HG03108 (cell line): ENCODE results near the gene PRKAG2.

Experiments
- ATAC-seq: cut with Tn5 transposase; IDR thresholded peaks from one replicate; pipeline ENCODE4 v1.9.1; 2021; ENCODE audit warnings: moderate library complexity; ENCODE audit not compliant: unreplicated experiment

The PRKAG2 gene

DNA sequence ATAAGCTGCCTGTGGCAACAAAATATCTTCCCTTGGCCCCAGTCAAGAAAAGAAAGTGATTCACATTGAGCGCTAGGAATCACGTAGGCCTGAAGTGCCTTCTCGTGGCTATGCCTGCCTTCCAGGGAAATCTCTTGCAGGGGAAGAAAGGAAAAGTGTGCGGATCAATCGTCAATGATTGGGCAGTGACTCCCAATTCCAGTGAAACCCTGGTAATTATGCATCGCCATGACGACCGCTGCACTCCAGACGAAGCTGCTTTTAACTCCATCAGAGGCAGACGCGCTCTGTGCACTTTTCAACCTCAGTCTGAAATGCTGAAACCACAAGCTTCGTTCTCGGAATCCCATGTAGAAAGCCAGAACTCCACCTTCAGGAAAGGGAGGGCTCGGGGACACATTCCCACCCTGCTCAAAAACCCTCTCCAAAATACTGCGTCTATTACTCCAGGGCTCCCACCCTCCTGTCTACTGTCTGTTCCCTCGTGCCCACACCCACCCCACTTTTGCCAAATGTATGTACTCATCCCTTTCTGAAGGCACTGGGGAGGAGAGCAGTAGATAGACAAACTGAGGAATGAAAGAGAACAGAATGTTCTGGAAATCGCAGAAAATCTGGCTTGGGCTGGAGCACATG, 24.2 kb upstream of the PRKAG2 start:
- ATAC-seq: no peak

DNA sequence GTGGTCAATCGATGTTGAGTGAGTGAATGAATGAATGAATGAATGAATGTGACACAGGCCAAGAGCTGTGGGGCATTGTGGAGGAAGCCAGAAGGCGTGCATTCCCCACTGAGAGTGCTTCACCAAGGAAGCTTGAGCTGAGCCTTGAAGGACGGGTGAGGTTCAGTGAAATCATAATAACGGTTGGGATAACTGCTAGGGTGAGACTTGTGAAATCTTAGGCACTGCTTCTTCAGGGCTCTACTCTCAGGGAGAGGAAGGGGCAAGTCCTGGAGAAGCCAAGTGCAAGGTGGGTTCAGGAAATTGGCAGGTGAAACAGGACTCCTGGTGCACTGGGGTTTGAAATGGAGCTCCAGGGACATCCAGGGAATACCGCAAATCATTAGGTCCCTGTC, 23.7 kb upstream of the PRKAG2 start:
- ATAC-seq: no peak

DNA sequence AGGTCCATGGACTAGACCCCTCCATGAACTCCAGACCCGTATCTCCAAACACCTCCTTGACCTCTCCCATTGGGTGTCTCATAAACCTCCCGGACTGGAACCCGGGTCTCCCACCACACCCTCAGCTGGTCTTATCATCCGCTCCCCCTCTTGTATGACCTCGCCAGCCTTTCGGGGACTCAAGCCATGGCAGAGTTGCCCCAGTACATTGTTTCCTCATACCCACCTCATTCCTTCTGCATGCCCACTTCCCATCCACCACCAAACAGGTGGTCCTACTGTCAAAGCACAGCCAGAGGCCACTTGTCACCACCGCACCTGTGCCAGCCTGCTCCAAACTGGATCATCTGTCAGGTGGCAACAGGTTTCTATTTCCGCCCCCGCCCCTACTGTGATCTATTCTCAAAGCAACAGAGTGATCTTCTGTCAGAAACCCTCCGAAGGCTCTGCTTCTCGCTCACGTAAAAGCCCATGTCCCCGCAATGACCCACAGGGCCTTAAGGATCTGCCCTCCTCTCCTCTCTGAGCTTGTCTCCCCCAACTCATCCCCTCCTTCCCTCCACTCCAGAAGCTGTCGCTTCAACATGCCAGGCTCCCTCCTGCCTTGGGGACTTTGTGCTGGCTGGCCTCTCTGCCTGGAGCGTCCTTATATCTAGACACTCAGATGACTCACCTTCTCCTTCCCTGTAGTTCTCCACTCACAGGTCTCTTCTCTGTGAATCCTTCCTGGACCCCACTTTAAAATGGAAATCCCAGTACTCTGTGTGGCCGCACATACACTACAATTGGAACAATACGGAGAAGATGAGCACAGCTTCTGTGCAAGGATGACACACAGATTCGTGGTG, 22.8 kb upstream of the PRKAG2 start:
- no peak for ATAC-seq

DNA sequence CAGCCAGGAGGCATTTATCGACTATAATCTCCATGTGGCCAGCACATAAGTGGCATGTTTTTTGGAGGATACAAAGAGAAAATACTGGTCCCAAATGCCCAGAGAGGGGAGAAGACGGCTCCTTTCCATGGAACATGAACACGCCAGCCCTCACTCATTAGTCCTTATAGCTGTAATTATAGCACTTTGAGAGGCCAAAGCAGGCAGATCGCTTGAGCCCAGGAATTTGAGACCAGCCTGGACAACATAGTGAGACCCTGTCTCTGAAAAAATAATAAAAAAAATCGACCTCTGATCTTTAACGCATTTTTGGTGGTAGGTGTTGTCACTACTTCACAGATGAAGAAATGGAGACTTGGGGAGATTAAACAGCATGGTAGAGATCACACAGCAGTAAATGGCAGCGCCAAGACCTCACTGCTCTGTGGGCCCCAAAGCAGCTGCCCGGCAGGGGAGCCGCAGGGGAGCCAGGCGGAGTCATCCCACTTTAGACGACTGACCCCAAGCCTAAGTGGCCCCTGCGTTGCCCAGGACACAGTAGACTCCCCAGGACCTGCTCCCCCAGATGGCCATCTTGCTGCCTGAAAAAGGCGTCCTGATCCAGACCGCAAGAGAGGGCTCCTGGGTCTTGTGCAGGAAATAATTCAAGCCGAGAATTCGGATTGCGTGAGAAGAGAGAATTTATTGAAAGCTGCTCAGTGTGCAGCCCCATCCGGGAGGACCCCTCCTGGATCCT, 21.2 kb upstream of the PRKAG2 start:
- ATAC-seq: no peak

DNA sequence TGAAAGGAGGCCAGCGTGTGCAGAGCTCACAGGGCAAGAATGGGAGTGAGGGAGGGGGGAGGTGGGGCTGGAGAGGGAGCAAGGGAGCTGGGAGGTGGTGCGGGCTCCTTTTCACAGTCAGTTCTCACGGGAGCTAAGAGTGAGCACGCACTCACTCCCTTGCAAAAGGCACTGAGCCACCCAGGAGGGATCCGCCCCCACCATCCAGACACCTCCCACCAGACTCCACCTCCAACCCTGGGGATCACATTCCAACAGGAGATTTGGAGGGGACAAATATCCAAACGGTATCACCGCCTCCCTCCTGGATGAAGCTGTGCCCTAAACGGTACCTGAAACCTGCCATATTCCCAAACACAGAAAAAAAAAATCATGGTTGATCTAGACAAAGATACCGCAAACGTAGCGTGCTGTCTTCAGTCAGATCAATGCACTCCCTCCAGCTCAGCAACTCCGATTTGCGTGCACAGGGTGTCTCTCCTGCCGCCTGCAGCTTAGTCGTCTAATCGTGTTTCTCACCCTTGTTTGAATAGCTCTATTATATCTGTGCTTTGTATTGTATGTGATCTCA, 20.3 kb upstream of the PRKAG2 start:
- ATAC-seq: no peak

DNA sequence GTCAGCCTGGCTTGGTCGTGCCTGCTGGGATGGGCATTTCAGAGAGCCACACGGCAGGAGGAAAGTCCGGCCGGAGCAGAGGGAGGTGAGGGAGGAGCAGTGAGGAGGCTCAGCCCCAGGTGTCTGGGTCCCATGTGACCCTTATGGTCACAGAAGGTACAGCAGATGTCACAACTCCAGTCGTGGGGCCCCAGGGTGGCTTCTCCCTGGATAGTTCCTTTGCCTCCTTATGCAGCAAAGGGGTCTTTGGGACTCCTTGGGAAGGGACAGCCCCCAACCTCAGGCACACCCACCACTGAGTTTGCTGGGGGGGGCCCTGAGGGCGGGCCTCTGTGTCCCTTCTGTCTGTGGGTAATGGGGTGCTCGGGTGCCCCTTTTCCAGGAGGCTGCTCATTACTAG, 19.6 kb upstream of the PRKAG2 start:
- ATAC-seq: no peak

- no peak for ATAC-seq
These were observed 19.2 kb upstream of the PRKAG2 start for GRCh38 chr7:151896086-151896485.

- no peak for ATAC-seq
These were observed 18.7 kb upstream of the PRKAG2 start for GRCh38 chr7:151895631-151896031.

- ATAC-seq: no peak
These were observed 18.2 kb upstream of the PRKAG2 start for GRCh38 chr7:151895008-151895630.

GRCh38 chr7:151894111-151895007, 17.4 kb upstream of the PRKAG2 start:
- ATAC-seq: no peak

DNA sequence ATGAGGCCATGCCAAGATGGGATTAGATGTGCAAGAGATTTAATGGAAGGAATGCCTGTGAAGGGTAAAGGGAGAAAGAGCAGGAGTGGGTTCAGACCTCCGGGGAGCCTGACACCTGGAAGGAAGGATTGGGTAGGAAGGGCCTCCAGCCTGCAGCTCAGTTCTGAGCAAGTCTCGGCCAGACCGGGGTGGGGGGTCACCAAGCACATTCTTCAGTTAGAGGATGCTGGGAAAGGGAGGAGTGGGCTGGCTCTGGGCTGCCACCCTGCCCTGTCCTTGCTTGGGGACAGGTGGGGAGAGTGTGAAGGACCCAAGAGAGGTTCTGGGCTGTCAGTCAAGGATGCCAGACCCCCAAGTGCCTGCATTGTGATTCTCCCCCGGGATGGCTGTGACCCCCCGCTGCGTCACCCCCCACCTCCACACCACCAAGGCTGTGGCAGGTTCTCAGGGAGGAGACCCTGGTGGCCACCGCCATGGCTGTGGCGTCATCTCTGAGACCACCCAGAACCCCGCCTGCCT, 16.5 kb upstream of the PRKAG2 start:
- ATAC-seq: no peak

GRCh38 chr7:151891753-151892152, 14.8 kb upstream of the PRKAG2 start:
- ATAC-seq: no peak

DNA sequence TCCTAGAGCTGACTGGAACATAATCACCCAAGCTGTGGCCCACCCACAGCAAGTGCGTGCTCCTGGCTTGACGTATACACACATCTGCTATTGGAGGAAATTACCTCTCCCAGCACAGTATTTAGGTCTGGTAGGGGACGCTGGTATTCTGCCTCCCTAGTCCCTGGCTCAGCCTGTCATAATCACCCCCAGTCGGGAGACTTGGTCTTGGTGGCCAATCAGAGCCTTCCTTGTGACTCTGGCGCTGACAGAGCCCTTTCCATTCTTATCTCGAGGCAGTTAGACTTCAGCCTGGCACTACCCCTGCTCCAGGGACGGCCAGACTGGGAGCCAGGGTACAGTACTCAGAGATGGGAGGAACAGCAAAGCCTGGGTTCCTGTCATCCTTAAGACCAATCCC, 14.3 kb upstream of the PRKAG2 start:
- no peak for ATAC-seq

- ATAC-seq: no peak
These were observed 13.6 kb upstream of the PRKAG2 start for GRCh38 chr7:151890355-151891004.

DNA sequence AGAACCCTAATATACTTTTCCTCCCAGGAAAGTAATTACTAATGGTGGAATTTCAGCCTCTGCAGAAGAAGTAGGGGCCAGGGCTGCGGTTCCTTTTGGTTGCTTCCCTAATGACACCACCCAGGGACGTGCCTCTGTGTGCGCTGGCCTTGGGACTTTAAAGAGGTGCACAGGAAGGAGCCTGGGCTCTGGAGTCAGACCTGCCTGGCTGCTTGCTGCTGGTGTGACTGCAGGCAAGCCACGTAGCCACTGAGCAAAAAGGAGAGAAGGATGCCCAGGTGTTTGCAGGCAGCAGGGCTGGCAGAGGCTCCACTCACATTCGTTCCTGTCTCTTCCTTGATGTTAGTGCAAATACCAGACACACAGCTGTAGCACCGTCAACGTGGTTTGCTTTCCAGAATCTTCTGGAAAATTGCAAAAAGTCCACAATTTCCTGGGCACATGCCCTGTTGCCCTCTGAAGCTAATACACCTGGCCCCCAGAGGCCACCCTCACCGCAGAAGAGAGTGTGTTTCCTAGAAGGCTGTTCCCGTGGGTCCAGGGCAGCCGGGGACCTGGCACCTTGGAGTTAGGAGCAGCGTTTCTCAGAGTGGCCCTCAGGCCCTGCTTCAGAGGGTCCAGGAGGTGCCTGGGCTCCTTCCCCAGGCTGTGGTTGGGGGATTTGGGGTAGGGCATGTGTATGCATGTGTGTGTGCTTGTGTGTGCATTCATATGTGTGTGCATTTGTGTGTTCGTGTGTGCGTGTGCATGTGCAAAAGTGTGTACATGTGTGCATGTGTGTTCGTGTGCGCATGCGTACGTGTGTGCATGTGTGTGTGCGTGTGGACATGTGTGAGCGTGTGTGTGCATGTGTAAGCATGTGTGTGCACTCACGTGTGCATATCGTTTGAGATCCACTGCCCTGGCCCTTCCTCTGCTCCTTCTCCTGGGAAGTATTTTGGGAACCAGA, 12.8 kb upstream of the PRKAG2 start:
- ATAC-seq: no peak

DNA sequence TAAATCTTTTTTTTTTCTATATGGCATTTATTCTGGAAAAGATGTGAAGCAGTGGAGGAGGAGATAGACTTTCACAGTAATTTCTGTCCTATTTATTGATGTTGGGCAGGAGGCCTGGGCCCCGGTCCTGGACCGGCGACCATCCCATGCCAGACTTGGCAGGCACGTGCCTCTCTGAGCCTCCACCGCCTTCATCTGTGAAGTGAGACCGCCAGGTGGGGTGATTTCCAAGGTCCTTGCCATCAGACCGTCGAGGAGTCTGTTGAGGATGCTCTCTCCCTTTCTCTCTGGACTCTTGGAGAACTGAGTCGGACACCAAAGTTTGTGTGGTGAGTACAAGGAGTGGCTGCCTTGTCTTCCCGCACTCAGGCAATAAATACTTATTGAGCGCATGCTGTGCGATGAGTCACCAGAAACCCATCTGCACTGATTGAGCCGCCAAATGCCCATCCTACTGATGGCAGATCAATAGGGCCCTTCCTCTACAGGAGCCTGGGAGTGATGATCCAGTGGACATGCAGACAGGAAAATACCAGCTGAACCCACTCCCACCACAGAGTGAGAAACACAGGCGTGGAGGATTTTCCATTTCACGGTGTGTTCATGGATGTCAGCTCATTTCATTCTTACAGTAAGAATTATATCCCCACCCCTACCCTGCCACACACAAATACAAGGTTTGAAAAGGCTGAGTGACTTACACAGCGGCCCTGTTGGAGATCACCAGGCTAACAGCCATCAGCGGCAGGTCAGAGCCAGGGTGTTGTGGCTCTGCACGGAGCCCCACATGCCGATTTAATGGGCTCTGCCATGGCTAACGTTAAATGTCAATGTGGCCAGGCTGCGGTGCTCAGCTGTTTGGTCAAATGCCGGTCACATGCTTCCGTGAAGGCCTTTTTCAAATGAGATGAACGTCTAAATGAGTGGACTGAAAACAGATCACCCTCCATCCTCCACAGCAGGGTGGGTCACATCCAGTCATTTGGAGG, 11.5 kb upstream of the PRKAG2 start:
- ATAC-seq: no peak

DNA sequence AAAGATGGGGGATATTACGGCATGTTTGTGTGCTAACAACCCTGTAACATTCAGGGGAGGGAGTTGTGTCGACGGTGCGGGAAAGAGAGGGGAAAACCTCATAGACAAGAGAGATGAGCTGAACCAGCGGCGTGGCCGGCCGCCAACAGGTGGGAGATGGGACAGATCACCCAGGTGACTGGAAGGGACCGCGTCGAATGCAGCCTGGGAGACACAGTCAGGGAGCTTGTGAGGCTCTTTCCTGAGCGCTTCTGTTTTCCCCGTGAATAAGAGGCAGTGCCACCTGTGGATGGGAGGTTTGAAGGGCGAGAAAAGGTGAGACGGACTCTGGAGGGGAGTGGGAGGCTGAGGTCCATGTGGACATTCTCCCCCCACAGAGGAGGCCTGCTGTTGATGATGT, 9.9 kb upstream of the PRKAG2 start:
- ATAC-seq: no peak
